Measurements from ENCODE around the gene TLE4.

Gene TLE4

DNA sequence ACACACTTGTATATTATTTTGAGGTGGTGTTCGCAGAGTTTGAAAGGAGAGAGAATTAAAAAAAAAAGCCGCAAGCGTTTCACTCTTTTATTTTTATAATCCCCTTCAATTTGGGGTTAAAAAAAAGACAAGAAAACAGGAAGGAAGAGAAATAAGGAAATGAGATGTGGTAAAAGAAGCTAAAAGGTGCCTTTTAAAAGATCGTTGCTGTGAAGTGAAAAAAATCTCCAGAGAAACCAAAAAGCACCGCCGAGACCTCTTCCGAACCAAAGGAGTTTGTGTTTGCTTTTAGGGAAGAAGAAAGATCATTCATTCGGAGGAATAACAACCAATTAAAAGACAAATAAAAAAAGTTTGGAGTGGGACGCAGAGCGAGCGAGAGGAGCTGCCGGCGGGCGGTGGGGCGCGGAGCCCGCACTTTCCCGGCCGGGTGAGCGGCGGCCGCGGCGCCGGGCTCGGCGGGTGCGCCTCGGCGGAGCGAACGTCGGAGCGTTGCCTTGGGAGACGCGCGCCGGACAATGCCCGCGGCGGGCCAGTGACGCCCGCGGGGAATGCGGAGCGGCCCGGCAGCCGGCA is 355 bp downstream of the TLE4 start:
- no peak for DNase-seq (ENCODE audit: low read depth in 2 of 2)

- no peak for DNase-seq (ENCODE audit: low read depth in 2 of 2)
Measured at GRCh38 chr9:79572608-79573411, 1.0 kb downstream of the TLE4 start.

GRCh38 chr9:79573412-79573923 is 1.7 kb downstream of the TLE4 start:
- no peak for DNase-seq (ENCODE audit: low read depth in 2 of 2)

- no peak for DNase-seq (ENCODE audit: low read depth in 2 of 2)
Measured at GRCh38 chr9:79574136-79574535, 2.4 kb downstream of the TLE4 start.

GRCh38 chr9:79574781-79575180 is 3.0 kb downstream of the TLE4 start:
- DNase-seq (ENCODE audit: low read depth in 2 of 2): no peak

DNA sequence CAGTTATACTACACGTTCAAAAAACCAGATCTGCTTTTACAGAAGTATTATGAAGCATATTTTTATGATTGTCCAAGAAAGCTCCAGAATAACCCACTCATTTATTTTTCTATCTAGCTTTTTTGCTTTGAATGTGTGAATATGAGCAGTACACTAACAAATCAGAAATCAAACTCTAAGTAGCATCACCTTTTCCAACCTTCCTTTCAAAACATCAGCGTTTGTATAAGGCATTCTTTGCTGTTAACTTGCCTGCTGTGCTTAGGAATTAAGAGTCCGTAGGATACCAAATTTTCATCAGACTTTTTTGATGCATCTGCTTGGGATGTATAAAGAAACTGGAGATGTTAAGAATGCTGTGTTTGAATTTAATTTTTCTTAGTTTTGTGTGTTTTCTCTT is 3.8 kb downstream of the TLE4 start:
- DNase-seq (ENCODE audit: low read depth in 2 of 2): no peak

GRCh38 chr9:79577969-79578723 is 6.4 kb downstream of the TLE4 start:
- no peak for DNase-seq (ENCODE audit: low read depth in 2 of 2)

DNA sequence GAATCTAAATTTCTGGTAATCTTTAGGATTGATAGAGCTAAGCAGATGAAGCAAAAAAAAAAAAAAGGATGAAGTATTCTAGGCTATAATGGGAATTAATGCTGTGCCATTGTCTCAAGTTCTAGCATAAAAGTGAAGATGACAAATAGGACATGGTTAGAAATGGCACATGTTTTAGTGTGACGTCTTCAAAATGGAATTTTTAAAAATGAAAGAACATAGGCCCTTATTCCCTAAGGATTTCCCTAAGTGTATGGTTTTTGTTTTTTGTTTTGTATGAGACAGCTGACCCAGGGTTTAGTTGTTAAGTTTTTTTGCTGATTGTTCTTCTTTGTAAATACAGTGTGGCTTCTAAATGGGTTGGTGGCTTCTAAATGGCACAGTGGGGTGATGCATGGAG is 7.1 kb downstream of the TLE4 start:
- DNase-seq (ENCODE audit: low read depth in 2 of 2): no peak

- no peak for DNase-seq (ENCODE audit: low read depth in 2 of 2)
Measured at GRCh38 chr9:79579624-79580023, 7.9 kb downstream of the TLE4 start.

- no peak for DNase-seq (ENCODE audit: low read depth in 2 of 2)
Measured at GRCh38 chr9:79580055-79580454, 8.3 kb downstream of the TLE4 start.

- no peak for DNase-seq (ENCODE audit: low read depth in 2 of 2)
Measured at GRCh38 chr9:79581388-79581787, 9.6 kb downstream of the TLE4 start.

- no peak for DNase-seq (ENCODE audit: low read depth in 2 of 2)
Measured at GRCh38 chr9:79581794-79582193, 10.0 kb downstream of the TLE4 start.

DNA sequence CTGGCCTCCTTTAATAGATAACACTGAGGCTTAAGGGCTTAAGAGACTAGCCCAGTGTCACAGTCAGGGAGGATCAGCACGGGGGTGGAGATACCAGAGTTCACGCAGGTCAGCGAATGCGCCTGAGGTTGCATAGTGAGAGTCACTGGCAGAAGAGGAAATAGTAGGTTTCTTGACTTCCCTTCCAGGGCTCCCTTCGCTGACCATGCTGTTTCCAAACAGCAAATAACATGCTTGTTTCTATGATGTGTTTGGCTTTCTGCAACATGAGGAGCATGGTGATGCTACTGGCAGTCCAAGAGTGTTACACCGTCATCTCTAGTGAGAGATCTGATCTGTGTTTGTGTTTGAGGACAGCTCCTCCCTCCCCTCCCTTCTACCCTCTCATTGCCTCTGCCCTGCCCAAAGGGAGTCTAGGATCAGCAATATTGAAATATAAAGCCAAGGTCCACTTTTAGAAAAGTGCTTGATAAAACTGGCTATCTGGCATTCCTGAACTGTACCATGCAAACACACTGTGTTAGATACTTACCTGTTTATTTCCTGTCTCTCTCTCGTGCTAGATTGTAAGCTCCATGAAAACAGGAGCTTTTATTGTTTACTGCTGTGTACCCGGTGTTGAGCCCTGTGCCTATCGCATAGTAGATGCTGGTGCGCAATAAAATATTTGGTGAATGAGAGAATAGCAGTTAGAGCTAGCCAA is 12.3 kb downstream of the TLE4 start:
- DNase-seq (ENCODE audit: low read depth in 2 of 2): no peak

DNA sequence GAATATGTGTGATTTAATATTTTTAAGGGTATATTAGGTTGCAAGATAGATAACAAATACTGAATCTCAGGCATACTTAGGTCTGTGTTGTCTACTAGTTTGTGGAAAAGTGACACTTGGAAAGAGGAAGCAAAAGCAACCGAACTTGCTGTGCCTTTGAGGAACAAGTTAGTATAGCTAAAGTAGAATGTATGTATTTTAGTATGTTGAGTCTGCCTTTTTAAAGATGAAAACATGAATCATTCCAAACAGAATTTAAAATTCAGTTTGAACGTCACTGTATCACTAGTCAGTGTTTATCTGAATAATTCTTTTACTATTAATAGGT is 12.9 kb downstream of the TLE4 start:
- DNase-seq (ENCODE audit: low read depth in 2 of 2): no peak

- no peak for DNase-seq (ENCODE audit: low read depth in 2 of 2)
Measured at GRCh38 chr9:79588488-79589223, 16.9 kb downstream of the TLE4 start.

GRCh38 chr9:79591458-79591857 is 19.7 kb downstream of the TLE4 start:
- DNase-seq (ENCODE audit: low read depth in 2 of 2): no peak

DNA sequence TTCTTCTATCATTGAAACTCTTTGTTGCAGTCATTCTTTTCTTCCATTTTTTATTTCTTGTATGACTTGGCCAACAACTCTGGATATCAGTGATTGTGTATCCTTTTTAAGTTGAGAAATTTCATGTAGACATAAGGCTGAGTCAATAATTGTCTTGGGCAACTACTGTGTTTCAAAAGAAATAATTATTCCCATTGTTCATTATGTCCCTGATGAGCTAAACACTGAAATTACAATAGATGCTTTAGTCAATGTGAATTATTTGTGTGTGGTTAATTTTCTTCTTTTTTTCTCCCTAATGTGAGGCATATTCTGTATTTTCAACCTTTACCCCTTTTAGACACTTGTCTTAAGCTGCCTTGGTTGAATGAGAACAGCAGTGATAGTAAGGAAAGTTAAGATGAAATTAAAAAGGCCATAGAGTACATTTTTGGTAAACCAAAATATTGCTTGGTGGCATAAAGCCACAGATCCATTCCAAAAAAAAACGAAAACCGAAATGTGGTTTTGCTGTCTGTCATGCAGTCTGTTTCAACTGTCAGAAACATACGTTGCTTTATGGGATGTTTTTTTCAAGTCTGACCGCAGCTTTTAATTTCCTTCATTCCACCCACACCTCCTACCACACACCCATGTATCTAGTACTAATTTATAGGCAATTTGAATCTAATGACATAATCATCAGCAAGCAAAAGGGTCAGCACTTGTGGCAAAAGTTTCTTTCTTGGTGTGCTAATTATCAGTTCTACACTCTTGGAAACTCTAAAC is 21.1 kb downstream of the TLE4 start:
- DNase-seq (ENCODE audit: low read depth in 2 of 2): no peak

DNA sequence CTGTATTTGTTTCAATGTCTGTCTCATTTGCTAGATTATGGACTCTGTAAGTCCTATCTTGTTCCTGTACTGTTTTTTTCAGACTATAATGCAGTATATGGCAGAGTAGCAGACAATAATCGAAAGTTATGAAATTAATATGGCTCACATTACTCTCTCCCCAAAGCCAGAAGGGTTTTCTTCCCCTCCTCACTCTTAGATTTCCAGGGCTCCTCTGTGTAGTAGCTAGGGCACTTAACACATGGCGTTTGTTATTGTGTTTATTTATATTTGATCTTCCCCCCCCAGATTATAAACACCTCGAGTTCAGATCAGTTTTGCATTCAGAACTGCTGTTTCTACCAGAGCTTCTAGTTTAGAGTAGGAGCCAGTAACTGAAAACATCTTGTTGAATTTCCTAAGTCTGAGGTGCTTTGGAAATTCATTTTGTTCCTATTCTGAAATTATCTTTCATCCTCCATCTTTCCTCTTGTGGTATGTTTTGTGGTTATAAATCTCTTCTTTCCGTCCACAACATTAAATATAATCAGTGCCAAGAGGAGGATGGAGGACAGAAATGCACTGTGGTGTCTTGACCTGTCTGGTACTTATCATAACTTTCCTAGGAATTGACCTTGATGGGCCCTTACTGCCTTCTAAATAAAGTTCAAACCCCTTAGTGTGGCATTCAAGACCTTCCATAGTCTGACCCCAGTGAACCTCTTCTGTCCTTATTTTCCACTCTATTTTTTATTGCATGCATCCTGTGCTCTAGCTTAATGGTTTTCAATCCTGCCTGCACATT is 27.0 kb downstream of the TLE4 start:
- no peak for DNase-seq (ENCODE audit: low read depth in 2 of 2)

DNA sequence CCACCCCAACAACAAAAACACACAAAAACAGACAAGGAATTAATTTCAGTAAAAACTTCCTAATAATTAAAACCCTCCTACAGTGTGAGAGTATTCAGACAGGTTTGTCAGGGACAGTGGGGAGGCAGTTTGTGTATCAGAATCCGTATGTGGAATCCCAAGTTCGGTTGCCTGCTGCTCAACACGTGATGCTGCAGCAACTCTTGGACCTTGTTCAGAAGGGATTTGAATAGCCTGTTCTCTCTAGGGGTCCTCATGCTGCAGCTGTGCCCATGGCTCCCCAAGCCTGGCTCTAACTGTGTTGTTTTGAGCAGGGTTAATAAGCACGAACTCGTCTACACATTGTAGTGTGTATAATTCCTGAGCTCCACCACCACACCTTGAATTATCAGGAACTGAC is 28.7 kb downstream of the TLE4 start:
- no peak for DNase-seq (ENCODE audit: low read depth in 2 of 2)

Measured in activated CD4-positive, alpha-beta T cell treated with anti-CD3 and anti-CD28 coated beads for 24 hours (primary cell).